GM10266 (cell line): ENCODE results near the gene CLEC20A.

ENCODE experiments used
- DNase-seq: peaks from one replicate; pipeline ENCODE4 v3.0.0; 2012; ENCODE audit errors: extremely low spot score
- CTCF ChIP-seq: IDR thresholded peaks from 2 replicates; pipeline ENCODE4 v1.5.1; 2012; ENCODE audit warnings: mild to moderate bottlenecking, low read depth; ENCODE audit not compliant: control insufficient read depth, insufficient read depth; ENCODE audit errors: missing control alignments

The CLEC20A gene

DNA sequence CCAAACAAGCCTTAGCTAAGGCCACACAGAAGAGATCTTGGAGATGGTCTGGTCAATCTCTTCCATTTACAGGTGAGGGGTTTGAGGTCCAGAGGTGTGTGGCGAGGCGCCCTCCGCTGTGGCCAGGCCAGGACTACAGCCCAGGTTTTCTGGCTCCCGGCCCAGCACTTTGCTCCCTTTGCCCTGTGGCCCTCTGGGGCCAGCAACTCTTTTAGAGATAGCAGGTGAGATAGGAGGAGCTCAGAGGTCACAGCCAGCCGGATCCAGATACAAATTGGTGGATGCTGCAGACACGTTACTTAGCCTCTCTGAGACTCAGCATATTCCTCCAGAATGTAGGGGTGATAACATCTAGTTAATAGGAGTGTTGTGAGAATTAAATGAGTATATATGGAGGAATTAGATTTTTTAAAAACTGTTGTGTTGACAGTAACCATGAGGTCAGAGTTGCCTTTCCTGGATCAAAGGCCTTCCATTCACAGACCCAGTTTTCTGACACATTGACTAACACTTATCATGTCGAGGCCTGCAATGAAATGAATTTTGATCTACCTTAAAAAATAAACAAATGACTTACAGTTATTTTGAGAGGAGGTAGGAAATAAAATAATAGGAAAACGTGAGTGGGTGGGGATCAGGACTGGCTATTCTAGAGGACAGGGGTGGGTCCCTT lies 32.7 kb upstream of the CLEC20A start:
- TF ChIP-seq CTCF, result no peak

GRCh38 chr1:178528953-178529335 lies 32.2 kb upstream of the CLEC20A start:
- no peak for DNase-seq
- no peak for TF ChIP-seq CTCF

More for the DNA sequence above, 32.7 kb upstream of the CLEC20A start:
- no peak for DNase-seq

- no peak for TF ChIP-seq CTCF
- no peak for DNase-seq
Observed at GRCh38 chr1:178528228-178528952, 31.6 kb upstream of the CLEC20A start.

GRCh38 chr1:178527117-178527516 lies 30.4 kb upstream of the CLEC20A start:
- no peak for TF ChIP-seq CTCF

DNA sequence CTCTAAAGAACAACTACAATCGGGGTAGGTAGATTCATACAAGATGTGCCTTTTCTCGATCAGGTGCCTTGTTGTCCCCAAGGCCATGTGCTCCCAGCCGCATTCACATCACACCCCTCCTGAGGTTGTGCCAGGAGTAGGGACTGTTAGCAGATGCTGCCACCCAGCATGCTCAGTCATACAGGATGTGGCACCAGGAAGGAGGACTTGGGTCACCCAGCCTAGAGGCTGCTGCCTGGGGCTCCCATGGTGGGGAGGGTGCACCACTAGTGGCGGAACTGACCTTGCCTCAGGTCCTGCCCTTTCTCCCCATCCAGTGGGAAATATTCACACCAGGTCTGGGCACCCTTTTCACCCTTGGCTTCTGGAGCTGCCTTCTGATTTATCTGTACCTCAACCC lies 24.5 kb upstream of the CLEC20A start:
- DNase-seq, result no peak
- TF ChIP-seq CTCF, result no peak

More at GRCh38 chr1:178527117-178527516, 30.4 kb upstream of the CLEC20A start:
- DNase-seq, result no peak

- TF ChIP-seq CTCF, result no peak
- no peak for DNase-seq
Observed at GRCh38 chr1:178520803-178521202, 24.0 kb upstream of the CLEC20A start.

DNA sequence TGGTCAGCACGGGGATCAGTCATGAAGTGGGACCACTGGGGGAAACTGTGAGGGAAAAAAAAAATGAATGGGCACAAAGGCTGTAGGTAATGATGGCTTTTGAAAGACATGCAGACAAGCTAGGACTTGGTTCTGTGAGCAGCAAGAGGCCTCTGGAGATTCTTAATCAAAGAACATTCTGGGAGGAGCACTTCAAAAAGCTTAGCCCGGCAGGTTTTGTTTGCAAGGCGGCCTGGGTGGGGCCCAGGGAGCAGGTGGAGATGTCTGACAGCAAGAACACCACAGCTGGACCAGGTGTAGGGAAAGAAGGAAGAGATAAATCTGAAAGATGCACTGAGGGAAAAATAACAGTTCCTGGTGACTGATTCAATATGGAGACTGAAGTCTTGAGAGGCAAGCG lies 22.1 kb upstream of the CLEC20A start:
- DNase-seq, result no peak
- TF ChIP-seq CTCF, result no peak
